Testis (tissue), 2 donors: Measurements from ENCODE around the gene ARHGAP22.

Experiments used
- CTCF ChIP-seq, 3 experiments: fragments of 450-650 bp in 2 of 3; fragments of 200-600 bp in 1 of 3; sonication (generic) in 1 of 3; IDR thresholded peaks; one replicate each; pipeline ENCODE4 v1.5.1; 2016 to 2019; ENCODE audit warnings: antibody characterized with exemption in 3 of 3, mild to moderate bottlenecking in 2 of 3, moderate library complexity in 1 of 3
- POLR2A ChIP-seq: fragments of 450-650 bp; IDR thresholded peaks from one replicate; pipeline ENCODE4 v1.6.1; 2017; ENCODE audit warnings: antibody characterized with exemption, mild to moderate bottlenecking, moderate library complexity

GRCh38 chr10:48472501-48473069 lies 132.3 kb downstream of the ARHGAP22 start:
- TF ChIP-seq CTCF (IDR thresholded peaks at IDR 0.05) (no peak), POLR2A (no peak)
